Measurements from ENCODE around the gene SYNE2.

GRCh38 chr14:63895510-63895909 is 42.7 kb downstream of the SYNE2 start:
- TF ChIP-seq, protein P1, sequence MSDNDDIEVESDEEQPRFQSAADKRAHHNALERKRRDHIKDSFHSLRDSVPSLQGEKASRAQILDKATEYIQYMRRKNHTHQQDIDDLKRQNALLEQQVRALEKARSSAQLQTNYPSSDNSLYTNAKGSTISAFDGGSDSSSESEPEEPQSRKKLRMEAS (IDR thresholded peaks at IDR 0.05; ENCODE audit: insufficient read depth, insufficient read length): no peak
- TF ChIP-seq, protein P2, sequence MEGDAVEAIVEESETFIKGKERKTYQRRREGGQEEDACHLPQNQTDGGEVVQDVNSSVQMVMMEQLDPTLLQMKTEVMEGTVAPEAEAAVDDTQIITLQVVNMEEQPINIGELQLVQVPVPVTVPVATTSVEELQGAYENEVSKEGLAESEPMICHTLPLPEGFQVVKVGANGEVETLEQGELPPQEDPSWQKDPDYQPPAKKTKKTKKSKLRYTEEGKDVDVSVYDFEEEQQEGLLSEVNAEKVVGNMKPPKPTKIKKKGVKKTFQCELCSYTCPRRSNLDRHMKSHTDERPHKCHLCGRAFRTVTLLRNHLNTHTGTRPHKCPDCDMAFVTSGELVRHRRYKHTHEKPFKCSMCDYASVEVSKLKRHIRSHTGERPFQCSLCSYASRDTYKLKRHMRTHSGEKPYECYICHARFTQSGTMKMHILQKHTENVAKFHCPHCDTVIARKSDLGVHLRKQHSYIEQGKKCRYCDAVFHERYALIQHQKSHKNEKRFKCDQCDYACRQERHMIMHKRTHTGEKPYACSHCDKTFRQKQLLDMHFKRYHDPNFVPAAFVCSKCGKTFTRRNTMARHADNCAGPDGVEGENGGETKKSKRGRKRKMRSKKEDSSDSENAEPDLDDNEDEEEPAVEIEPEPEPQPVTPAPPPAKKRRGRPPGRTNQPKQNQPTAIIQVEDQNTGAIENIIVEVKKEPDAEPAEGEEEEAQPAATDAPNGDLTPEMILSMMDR (IDR thresholded peaks at IDR 0.05; ENCODE audit: extremely low read depth in 1 of 2, insufficient read depth in 1 of 2, low read depth in 1 of 2, low read length in 2 of 2): no peak
- no peak for TF ChIP-seq GATA2 (IDR thresholded peaks at IDR 0.05; ENCODE audit: insufficient read depth, insufficient read length, low read depth, low read length)

Data from endothelial cell of umbilical vein (primary cell).